GM15510 (cell line): ENCODE results near the gene PTGR3.

Source experiments
- POLR2A ChIP-seq: IDR thresholded peaks from 3 replicates; pipeline ENCODE4 v1.6.1; 2011; ENCODE audit warnings: borderline replicate concordance; ENCODE audit not compliant: insufficient read length; ENCODE audit errors: extremely low read depth

PTGR3 gene

GRCh38 chr18:75209129-75209950, at the start of gene PTGR3:
Gene PTGR3, minus strand, starts transcription at chr18:75209139. Its CDS starts 81 bp downstream, at chr18:75209058.
- TF ChIP-seq POLR2A = peak; percentile 57

- TF ChIP-seq POLR2A = no peak
Measured at GRCh38 chr18:75257605-75258004, 48.7 kb upstream of the PTGR3 start.

- TF ChIP-seq POLR2A = no peak
Measured at GRCh38 chr18:75256376-75256775, 47.4 kb upstream of the PTGR3 start.

GRCh38 chr18:75255094-75255493, 46.2 kb upstream of the PTGR3 start:
- no peak for TF ChIP-seq POLR2A

GRCh38 chr18:75253784-75254183, 44.8 kb upstream of the PTGR3 start:
- no peak for TF ChIP-seq POLR2A

- TF ChIP-seq POLR2A = no peak
Measured at GRCh38 chr18:75253043-75253442, 44.1 kb upstream of the PTGR3 start.

GRCh38 chr18:75252136-75252535, 43.2 kb upstream of the PTGR3 start:
- TF ChIP-seq POLR2A = no peak

GRCh38 chr18:75251466-75251865, 42.5 kb upstream of the PTGR3 start:
- TF ChIP-seq POLR2A = no peak

- no peak for TF ChIP-seq POLR2A
Measured at GRCh38 chr18:75250471-75250821, 41.5 kb upstream of the PTGR3 start.

GRCh38 chr18:75249672-75250470, 40.9 kb upstream of the PTGR3 start:
- TF ChIP-seq POLR2A = no peak

GRCh38 chr18:75249175-75249518, 40.2 kb upstream of the PTGR3 start:
- TF ChIP-seq POLR2A = no peak

- TF ChIP-seq POLR2A = no peak
Measured at GRCh38 chr18:75248426-75249174, 39.7 kb upstream of the PTGR3 start.

- TF ChIP-seq POLR2A = no peak
Measured at GRCh38 chr18:75247611-75248421, 38.9 kb upstream of the PTGR3 start.
